ENCODE results near the gene INPP4A. TPM values are rescaled to one million over a fixed set of nuclear protein-coding genes. Genes with fewer than 3 reads are reported as not detected.

Gene INPP4A
- total and polyA plus RNA-seq, 9 of the 15 experiments (the other 6 are each of a cell fraction or from before 2014, with no cell fraction given) = 1.8 to 15.7 (median 8.3) TPM

DNA sequence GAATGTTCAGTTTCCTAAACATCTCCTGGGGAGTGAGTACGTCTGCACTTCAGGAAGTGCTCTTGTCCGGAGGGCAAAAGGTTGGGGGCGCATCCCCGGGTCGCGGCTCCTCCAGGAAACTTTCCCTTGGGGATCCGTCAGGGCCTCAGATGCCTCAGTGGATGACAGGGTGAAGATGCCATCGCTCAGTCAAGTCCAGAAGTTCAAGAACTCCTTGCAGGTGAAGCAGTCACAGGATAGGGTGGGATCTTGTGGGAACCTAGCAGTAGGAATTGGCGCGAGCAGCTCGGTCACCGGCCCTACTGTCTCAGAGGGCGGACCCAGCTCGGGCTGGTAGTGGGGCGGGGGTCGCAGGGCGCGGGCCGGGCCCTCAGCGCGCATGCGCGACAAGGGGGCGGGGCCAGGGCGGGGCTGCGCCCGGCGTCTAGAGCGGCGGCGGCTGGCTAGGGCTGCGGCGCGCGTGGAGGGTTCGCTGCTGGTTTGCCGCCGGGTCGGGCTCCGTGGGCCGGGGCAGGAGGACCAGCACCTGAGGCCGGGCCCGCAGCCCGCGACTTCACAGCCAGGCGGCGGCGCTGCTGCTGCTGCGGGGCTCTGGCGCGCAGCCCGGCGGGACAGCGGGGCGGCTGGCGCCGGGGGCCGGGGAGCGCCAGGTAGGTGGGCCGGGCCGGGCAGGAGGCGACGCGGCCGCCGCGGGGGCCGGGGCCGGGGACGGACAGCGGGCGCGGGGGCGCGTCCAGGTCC, at the start of gene INPP4A (continued):
- TF ChIP-seq, protein P1, sequence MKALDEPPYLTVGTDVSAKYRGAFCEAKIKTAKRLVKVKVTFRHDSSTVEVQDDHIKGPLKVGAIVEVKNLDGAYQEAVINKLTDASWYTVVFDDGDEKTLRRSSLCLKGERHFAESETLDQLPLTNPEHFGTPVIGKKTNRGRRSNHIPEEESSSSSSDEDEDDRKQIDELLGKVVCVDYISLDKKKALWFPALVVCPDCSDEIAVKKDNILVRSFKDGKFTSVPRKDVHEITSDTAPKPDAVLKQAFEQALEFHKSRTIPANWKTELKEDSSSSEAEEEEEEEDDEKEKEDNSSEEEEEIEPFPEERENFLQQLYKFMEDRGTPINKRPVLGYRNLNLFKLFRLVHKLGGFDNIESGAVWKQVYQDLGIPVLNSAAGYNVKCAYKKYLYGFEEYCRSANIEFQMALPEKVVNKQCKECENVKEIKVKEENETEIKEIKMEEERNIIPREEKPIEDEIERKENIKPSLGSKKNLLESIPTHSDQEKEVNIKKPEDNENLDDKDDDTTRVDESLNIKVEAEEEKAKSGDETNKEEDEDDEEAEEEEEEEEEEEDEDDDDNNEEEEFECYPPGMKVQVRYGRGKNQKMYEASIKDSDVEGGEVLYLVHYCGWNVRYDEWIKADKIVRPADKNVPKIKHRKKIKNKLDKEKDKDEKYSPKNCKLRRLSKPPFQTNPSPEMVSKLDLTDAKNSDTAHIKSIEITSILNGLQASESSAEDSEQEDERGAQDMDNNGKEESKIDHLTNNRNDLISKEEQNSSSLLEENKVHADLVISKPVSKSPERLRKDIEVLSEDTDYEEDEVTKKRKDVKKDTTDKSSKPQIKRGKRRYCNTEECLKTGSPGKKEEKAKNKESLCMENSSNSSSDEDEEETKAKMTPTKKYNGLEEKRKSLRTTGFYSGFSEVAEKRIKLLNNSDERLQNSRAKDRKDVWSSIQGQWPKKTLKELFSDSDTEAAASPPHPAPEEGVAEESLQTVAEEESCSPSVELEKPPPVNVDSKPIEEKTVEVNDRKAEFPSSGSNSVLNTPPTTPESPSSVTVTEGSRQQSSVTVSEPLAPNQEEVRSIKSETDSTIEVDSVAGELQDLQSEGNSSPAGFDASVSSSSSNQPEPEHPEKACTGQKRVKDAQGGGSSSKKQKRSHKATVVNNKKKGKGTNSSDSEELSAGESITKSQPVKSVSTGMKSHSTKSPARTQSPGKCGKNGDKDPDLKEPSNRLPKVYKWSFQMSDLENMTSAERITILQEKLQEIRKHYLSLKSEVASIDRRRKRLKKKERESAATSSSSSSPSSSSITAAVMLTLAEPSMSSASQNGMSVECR (CRISPR knock-in tag; IDR thresholded peaks at IDR 0.05) = no peak
- peak; percentile 53 for TF ChIP-seq RBFOX2 (IDR thresholded peaks at IDR 0.05; ENCODE audit: low read depth, low read length)
- TF ChIP-seq, protein P2, sequence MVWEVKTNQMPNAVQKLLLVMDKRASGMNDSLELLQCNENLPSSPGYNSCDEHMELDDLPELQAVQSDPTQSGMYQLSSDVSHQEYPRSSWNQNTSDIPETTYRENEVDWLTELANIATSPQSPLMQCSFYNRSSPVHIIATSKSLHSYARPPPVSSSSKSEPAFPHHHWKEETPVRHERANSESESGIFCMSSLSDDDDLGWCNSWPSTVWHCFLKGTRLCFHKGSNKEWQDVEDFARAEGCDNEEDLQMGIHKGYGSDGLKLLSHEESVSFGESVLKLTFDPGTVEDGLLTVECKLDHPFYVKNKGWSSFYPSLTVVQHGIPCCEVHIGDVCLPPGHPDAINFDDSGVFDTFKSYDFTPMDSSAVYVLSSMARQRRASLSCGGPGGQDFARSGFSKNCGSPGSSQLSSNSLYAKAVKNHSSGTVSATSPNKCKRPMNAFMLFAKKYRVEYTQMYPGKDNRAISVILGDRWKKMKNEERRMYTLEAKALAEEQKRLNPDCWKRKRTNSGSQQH (CRISPR knock-in tag; IDR thresholded peaks at IDR 0.05) = no peak
- TF ChIP-seq BCOR (IDR thresholded peaks at IDR 0.05) = no peak
- TF ChIP-seq ZNF311 (CRISPR knock-in tag; IDR thresholded peaks at IDR 0.05) = no peak
- TF ChIP-seq HDAC3 (IDR thresholded peaks at IDR 0.05; ENCODE audit: borderline replicate concordance, partially characterized antibody) = no peak
- TF ChIP-seq MTA2 (IDR thresholded peaks at IDR 0.05; ENCODE audit: low read depth) = no peak
- no peak for TF ChIP-seq ZC3H4 (CRISPR knock-in tag; IDR thresholded peaks at IDR 0.05; ENCODE audit: borderline replicate concordance)
- no peak for TF ChIP-seq HDGF (IDR thresholded peaks at IDR 0.05)
- TF ChIP-seq, protein P3, sequence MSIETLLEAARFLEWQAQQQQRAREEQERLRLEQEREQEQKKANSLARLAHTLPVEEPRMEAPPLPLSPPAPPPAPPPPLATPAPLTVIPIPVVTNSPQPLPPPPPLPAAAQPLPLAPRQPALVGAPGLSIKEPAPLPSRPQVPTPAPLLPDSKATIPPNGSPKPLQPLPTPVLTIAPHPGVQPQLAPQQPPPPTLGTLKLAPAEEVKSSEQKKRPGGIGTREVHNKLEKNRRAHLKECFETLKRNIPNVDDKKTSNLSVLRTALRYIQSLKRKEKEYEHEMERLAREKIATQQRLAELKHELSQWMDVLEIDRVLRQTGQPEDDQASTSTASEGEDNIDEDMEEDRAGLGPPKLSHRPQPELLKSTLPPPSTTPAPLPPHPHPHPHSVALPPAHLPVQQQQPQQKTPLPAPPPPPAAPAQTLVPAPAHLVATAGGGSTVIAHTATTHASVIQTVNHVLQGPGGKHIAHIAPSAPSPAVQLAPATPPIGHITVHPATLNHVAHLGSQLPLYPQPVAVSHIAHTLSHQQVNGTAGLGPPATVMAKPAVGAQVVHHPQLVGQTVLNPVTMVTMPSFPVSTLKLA (conservative IDR thresholded peaks at IDR 0.05) = no peak
- no peak for TF ChIP-seq BDP1 (IDR thresholded peaks at IDR 0.05; ENCODE audit: insufficient read depth, insufficient read length)
- no peak for TF ChIP-seq ZNF589 (CRISPR knock-in tag; IDR thresholded peaks at IDR 0.05; ENCODE audit: low read depth)
- TF ChIP-seq, protein P4, sequence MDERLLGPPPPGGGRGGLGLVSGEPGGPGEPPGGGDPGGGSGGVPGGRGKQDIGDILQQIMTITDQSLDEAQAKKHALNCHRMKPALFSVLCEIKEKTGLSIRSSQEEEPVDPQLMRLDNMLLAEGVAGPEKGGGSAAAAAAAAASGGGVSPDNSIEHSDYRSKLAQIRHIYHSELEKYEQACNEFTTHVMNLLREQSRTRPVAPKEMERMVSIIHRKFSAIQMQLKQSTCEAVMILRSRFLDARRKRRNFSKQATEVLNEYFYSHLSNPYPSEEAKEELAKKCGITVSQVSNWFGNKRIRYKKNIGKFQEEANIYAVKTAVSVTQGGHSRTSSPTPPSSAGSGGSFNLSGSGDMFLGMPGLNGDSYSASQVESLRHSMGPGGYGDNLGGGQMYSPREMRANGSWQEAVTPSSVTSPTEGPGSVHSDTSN (CRISPR knock-in tag; IDR thresholded peaks at IDR 0.05; ENCODE audit: low read depth) = no peak
- TF ChIP-seq, protein P4 (tag; conservative IDR thresholded peaks at IDR 0.05; ENCODE audit: low read depth) = no peak
- TF ChIP-seq POLR2A (conservative IDR thresholded peaks at IDR 0.05) = 0 out of 2 replicates have a peak, but pooled peaks have one; percentile 42
